ENCODE results near the gene MAN1C1. TPM values are rescaled to one million over a fixed set of nuclear protein-coding genes. Genes with fewer than 3 reads are reported as not detected.

The MAN1C1 gene
- total and polyA plus RNA-seq, 9 of the 15 experiments (the other 6 are each of a cell fraction or from before 2014, with no cell fraction given) = 0.04 to 0.44 (median 0.10) TPM; not detected in 3

- TF ChIP-seq FOXK2 (conservative IDR thresholded peaks at IDR 0.05 in 1 of 2, IDR thresholded peaks at IDR 0.05 in 1 of 2; ENCODE audit: low read depth in 2 of 2) (no peak), FOXJ3 (CRISPR knock-in tag; IDR thresholded peaks at IDR 0.05) (no peak), ZNF764 (CRISPR knock-in tag; IDR thresholded peaks at IDR 0.05; ENCODE audit: low read depth) (no peak), MITF (IDR thresholded peaks at IDR 0.05) (no peak), BCLAF1 (IDR thresholded peaks at IDR 0.05; ENCODE audit: borderline replicate concordance in 1 of 2, control insufficient read depth in 1 of 2, low read depth in 2 of 2, low read length in 1 of 2) (no peak), NCOA6 (IDR thresholded peaks at IDR 0.05) (no peak), CLOCK (CRISPR knock-in tag; IDR thresholded peaks at IDR 0.05; ENCODE audit: borderline replicate concordance) (no peak), CXXC5 (CRISPR knock-in tag; IDR thresholded peaks at IDR 0.05) (peak; percentile 13), ZNF239 (CRISPR knock-in tag; IDR thresholded peaks at IDR 0.05) (no peak), ZNF518B (CRISPR knock-in tag; IDR thresholded peaks at IDR 0.05) (no peak), ZBTB17 (CRISPR knock-in tag; IDR thresholded peaks at IDR 0.05) (no peak), ELF2 (CRISPR knock-in tag; IDR thresholded peaks at IDR 0.05) (no peak), ZNF277 (CRISPR knock-in tag; IDR thresholded peaks at IDR 0.05; ENCODE audit: borderline replicate concordance) (no peak), RBBP5 (IDR thresholded peaks at IDR 0.05; ENCODE audit: borderline replicate concordance, insufficient read depth, low read length, poor library complexity, severe bottlenecking) (no peak), EP300 (IDR thresholded peaks at IDR 0.05; ENCODE audit: low read length) (no peak)
Measured at GRCh38 chr1:25616987-25617624, 515 bp downstream of the MAN1C1 start (continued).
